Liver (tissue), 9 donors: Measurements from ENCODE around the gene SLC17A7. TPM values are rescaled to one million over a fixed set of nuclear protein-coding genes. Genes with fewer than 3 reads are reported as not detected.

Source experiments
- DNase-seq: peaks from one replicate; pipeline ENCODE4 v3.0.0-alpha.2; 2017; ENCODE audit warnings: low spot score
- H3K27ac ChIP-seq, 2 donors: one replicate each; pipeline ENCODE4 v1.7.0; 2013; ENCODE audit warnings: inconsistent platforms in 2 of 2, low read length in 2 of 2, control low read depth in 1 of 2, low read depth in 1 of 2, mild to moderate bottlenecking in 1 of 2
- H3K27me3 ChIP-seq, 4 donors: one replicate each; pipeline versions ENCODE4 v1.6.1 to v1.7.0; 2013; ENCODE audit warnings: low read length in 3 of 4, inconsistent platforms in 1 of 4, mild to moderate bottlenecking in 1 of 4, moderate library complexity in 1 of 4; ENCODE audit not compliant: control insufficient read depth in 4 of 4, insufficient read depth in 4 of 4
- H3K36me3 ChIP-seq, 4 donors: one replicate each; pipeline versions ENCODE4 v1.6.1 to v1.7.0; 2013; ENCODE audit warnings: low read length in 3 of 4, mild to moderate bottlenecking in 3 of 4, low read depth in 1 of 4, moderate library complexity in 1 of 4; ENCODE audit not compliant: control insufficient read depth in 4 of 4, insufficient read depth in 3 of 4
- H3K4me1 ChIP-seq, 4 donors: one replicate each; pipeline versions ENCODE4 v1.6.1 to v1.7.0; 2013; ENCODE audit warnings: low read length in 3 of 4, mild to moderate bottlenecking in 3 of 4, moderate library complexity in 1 of 4; ENCODE audit not compliant: control insufficient read depth in 4 of 4, insufficient read depth in 4 of 4
- H3K4me3 ChIP-seq, 3 donors: one replicate each; pipeline versions ENCODE4 v1.6.1 to v1.7.0; 2013; ENCODE audit warnings: low read length in 3 of 3, control low read depth in 1 of 3, low read depth in 1 of 3, mild to moderate bottlenecking in 1 of 3
- H3K9ac ChIP-seq, 2 donors: one replicate each; pipeline ENCODE4 v1.7.0; 2013; ENCODE audit warnings: low read length in 2 of 2, mild to moderate bottlenecking in 2 of 2, moderate library complexity in 2 of 2, control low read depth in 1 of 2, low read depth in 1 of 2
- H3K9me3 ChIP-seq, 4 donors: one replicate each; pipeline versions ENCODE4 v1.6.1 to v1.7.0; 2013; ENCODE audit warnings: low read length in 3 of 4; ENCODE audit not compliant: control insufficient read depth in 4 of 4
- EGR1 ChIP-seq, 2 donors: IDR thresholded peaks; 2 replicates each; pipeline ENCODE4 v1.6.1; 2016 to 2018; ENCODE audit warnings: antibody characterized with exemption in 2 of 2, low read depth in 2 of 2
- FOXA2 ChIP-seq: IDR thresholded peaks from 2 replicates; pipeline ENCODE4 v1.6.1; 2016; ENCODE audit warnings: antibody characterized with exemption
- HNF4A ChIP-seq, 2 donors: conservative IDR thresholded peaks; 2 replicates each; pipeline ENCODE4 v1.6.1; 2016; ENCODE audit warnings: antibody characterized with exemption in 2 of 2, mild to moderate bottlenecking in 2 of 2
- HNF4G ChIP-seq: IDR thresholded peaks from 2 replicates; pipeline ENCODE4 v1.6.1; 2016; ENCODE audit warnings: antibody characterized with exemption
- RAD21 ChIP-seq, 2 donors: IDR thresholded peaks; 2 replicates each; pipeline ENCODE4 v1.6.1; 2016; ENCODE audit warnings: antibody characterized with exemption in 2 of 2, mild to moderate bottlenecking in 2 of 2
- RXRA ChIP-seq, 2 donors: IDR thresholded peaks; 2 replicates each; pipeline ENCODE4 v1.6.1; 2017 to 2018; ENCODE audit warnings: antibody characterized with exemption in 2 of 2, mild to moderate bottlenecking in 1 of 2
- SP1 ChIP-seq: IDR thresholded peaks from 2 replicates; pipeline ENCODE4 v1.6.1; 2018; ENCODE audit warnings: antibody characterized with exemption, mild to moderate bottlenecking
- YY1 ChIP-seq: IDR thresholded peaks from 2 replicates; pipeline ENCODE4 v1.6.1; 2016; ENCODE audit warnings: antibody characterized with exemption, mild to moderate bottlenecking
- WGBS: extraction: QIAGEN DNeasy Blood & Tissue Kit; methylation state at CpG from one replicate; pipeline ENCODE4 v1.1.7; 2013; 5-methylcytosine and 5-hydroxymethylcytosine counted together
- polyA plus RNA-seq, 2 donors: library from polyadenylated mRNA; stranded (reverse) in 1 of 2; unstranded in 1 of 2; fragments of 200-250 nt in 1 of 2; fragments of >200 nt in 1 of 2; fragmentation: Nextera tagmentation in 1 of 2; extraction: Ambion mirVana in 1 of 2; gene quantifications; one replicate each; pipeline versions ENCODE4 v1.2.1 to v1.2.3, GENCODE V29; 2013 to 2015
- total RNA-seq, 2 donors: library from RNA; depleted of rRNA; stranded (reverse); fragments of >200 nt; gene quantifications; one replicate each; pipeline ENCODE4 v1.2.3, GENCODE V29; 2014
- TF ChIP-seq, protein P1 (sequence below): fragments of 150-350 bp; IDR thresholded peaks from 2 replicates; pipeline ENCODE4 v1.5.1; 2017; ENCODE audit warnings: improper control_type of control experiment, low read depth, low read length; ENCODE audit not compliant: missing input control
- TF ChIP-seq, protein P2 (sequence below): IDR thresholded peaks from 2 replicates; pipeline ENCODE4 v1.6.1; 2016; ENCODE audit warnings: antibody characterized with exemption
- TF ChIP-seq, protein P3 (sequence below): IDR thresholded peaks from 2 replicates; pipeline ENCODE4 v1.6.1; 2016; ENCODE audit warnings: antibody characterized with exemption
- TF ChIP-seq, protein P4 (sequence below): IDR thresholded peaks from 2 replicates; pipeline ENCODE4 v1.6.1; 2016; ENCODE audit warnings: antibody characterized with exemption, mild to moderate bottlenecking
- donor health status: healthy.
- donor health status: healthy.
- donor health status: healthy.
- donor health status: healthy.
- donor health status: healthy.

Gene SLC17A7
- total and polyA plus RNA-seq, 4 donors = 0.06 to 0.08 TPM; not detected in 2

DNA sequence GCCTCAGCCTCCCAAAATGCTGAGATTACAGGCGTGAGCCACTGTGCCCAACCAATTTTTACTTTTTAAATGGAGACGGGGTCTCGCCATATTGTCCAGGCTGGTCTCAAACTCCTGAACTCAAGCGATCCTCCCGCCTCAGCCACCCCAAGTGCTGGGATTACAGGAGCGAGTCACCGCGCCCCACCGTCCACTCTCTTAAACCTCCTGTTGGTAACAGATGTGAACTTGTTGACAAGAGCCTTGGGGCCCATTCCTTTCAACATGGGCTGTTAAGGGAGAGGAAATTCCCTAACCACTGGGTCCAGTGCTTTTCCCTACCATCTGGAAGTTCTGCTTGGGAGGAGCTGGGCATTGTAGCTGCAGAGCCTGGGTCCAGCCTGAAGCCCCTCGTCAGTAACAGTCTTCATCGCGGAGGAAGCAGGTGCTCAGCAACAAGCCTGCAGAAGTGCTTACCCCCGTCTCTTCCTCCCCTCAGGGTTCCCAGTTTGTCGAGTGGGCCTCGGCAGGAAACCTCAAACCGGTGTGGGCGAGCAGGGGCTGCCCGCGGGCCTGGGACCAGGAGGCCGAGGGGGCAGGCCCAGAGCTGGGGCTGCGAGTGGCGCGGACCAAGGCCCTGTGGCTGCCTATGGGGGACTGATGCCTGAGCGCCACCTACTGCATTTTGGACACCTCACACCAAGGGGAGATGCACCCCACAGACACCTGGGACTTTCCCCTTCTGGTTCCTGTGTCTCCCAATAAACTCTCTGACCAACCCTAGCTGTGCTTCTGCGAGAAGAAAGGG, 28.7 kb upstream of the SLC17A7 start:
- Histone ChIP-seq H3K36me3 (peaks cover 0 to 8% (median under 1%) of the 10 kb centered on the region in 4 donors), H3K27ac (peak overlapping the region in 1 of 2 donors; percentile 7)

DNA sequence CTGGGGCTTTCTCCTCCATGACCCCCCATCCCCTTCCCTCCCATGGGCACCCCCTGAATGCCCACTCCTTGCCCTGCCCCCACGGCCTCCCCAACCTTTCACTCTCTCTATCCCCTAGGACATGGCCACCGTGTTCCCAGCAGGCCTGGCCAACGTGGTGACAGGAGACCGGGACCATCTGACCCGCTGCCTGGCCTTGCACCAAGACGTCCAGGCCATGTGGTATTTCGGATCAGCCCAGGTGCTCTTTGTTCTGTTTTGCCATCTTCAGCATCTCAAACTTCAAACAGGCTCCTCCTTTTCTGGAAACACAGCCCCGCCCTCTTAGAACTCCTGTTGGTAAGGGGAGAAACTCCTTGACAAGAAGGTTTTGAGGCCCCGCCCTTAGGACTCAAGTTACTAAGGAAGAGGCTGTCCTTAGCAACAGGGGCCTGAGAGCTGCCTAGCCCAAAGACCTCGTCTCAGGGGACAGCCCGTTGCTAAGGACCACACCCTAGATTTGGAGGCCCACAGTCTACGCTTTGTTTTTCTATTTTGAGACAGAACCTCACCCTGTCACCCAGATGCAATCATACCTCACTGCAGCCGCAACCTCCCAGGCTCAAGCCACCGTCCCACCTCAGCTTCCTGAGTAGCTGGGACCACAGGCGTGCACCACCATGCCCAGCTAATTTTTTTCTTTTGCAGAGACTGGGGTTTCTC, 27.6 kb upstream of the SLC17A7 start:
- H3K4me1 ChIP-seq = peaks cover 0 to 5% (median 4%) of the 10 kb centered on the region in 4 donors
- no peak for DNase-seq
- 79% methylated on average over 15 of the region's 15 CpGs for WGBS

More for the DNA sequence above, 28.7 kb upstream of the SLC17A7 start:
- H3K4me3 ChIP-seq = no peak overlapping the region
- peaks cover 0 to 11% (median 6%) of the 10 kb centered on the region in 4 donors for H3K4me1 ChIP-seq
- WGBS = 83% methylated on average over 25 of the region's 25 CpGs
- no peak overlapping the region for H3K9ac ChIP-seq
- DNase-seq = no peak
- TF ChIP-seq, protein P1, sequence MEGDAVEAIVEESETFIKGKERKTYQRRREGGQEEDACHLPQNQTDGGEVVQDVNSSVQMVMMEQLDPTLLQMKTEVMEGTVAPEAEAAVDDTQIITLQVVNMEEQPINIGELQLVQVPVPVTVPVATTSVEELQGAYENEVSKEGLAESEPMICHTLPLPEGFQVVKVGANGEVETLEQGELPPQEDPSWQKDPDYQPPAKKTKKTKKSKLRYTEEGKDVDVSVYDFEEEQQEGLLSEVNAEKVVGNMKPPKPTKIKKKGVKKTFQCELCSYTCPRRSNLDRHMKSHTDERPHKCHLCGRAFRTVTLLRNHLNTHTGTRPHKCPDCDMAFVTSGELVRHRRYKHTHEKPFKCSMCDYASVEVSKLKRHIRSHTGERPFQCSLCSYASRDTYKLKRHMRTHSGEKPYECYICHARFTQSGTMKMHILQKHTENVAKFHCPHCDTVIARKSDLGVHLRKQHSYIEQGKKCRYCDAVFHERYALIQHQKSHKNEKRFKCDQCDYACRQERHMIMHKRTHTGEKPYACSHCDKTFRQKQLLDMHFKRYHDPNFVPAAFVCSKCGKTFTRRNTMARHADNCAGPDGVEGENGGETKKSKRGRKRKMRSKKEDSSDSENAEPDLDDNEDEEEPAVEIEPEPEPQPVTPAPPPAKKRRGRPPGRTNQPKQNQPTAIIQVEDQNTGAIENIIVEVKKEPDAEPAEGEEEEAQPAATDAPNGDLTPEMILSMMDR = peak; percentile 14
- TF ChIP-seq RAD21 (IDR thresholded peaks at IDR 0.05) = peak in 1 of 2 donors; percentile 50
- TF ChIP-seq HNF4A (conservative IDR thresholded peaks at IDR 0.05) = no peak
- no peaks in the 10 kb centered on the region for H3K9me3 ChIP-seq
- no peaks in the 10 kb centered on the region for H3K27me3 ChIP-seq

More for the DNA sequence above, 27.6 kb upstream of the SLC17A7 start:
- peaks cover 0 to 17% (median 3%) of the 10 kb centered on the region in 4 donors for H3K36me3 ChIP-seq
- peak overlapping the region in 1 of 2 donors; percentile 60 for H3K27ac ChIP-seq
- H3K4me3 ChIP-seq = no peak overlapping the region
- H3K27me3 ChIP-seq = no peaks in the 10 kb centered on the region
- no peak overlapping the region for H3K9ac ChIP-seq
- H3K9me3 ChIP-seq = no peaks in the 10 kb centered on the region
- TF ChIP-seq RXRA (IDR thresholded peaks at IDR 0.05) (no peak), HNF4G (no peak), EGR1 (IDR thresholded peaks at IDR 0.05; ENCODE audit: low read depth in 2 of 2) (no peak), SP1 (no peak), HNF4A (conservative IDR thresholded peaks at IDR 0.05) (no peak), FOXA2 (no peak), YY1 (no peak)
- TF ChIP-seq, protein P2, sequence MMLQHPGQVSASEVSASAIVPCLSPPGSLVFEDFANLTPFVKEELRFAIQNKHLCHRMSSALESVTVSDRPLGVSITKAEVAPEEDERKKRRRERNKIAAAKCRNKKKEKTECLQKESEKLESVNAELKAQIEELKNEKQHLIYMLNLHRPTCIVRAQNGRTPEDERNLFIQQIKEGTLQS = no peak
- TF ChIP-seq, protein P1 = no peak
- TF ChIP-seq, protein P3, sequence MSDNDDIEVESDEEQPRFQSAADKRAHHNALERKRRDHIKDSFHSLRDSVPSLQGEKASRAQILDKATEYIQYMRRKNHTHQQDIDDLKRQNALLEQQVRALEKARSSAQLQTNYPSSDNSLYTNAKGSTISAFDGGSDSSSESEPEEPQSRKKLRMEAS = no peak
- TF ChIP-seq, protein P4, sequence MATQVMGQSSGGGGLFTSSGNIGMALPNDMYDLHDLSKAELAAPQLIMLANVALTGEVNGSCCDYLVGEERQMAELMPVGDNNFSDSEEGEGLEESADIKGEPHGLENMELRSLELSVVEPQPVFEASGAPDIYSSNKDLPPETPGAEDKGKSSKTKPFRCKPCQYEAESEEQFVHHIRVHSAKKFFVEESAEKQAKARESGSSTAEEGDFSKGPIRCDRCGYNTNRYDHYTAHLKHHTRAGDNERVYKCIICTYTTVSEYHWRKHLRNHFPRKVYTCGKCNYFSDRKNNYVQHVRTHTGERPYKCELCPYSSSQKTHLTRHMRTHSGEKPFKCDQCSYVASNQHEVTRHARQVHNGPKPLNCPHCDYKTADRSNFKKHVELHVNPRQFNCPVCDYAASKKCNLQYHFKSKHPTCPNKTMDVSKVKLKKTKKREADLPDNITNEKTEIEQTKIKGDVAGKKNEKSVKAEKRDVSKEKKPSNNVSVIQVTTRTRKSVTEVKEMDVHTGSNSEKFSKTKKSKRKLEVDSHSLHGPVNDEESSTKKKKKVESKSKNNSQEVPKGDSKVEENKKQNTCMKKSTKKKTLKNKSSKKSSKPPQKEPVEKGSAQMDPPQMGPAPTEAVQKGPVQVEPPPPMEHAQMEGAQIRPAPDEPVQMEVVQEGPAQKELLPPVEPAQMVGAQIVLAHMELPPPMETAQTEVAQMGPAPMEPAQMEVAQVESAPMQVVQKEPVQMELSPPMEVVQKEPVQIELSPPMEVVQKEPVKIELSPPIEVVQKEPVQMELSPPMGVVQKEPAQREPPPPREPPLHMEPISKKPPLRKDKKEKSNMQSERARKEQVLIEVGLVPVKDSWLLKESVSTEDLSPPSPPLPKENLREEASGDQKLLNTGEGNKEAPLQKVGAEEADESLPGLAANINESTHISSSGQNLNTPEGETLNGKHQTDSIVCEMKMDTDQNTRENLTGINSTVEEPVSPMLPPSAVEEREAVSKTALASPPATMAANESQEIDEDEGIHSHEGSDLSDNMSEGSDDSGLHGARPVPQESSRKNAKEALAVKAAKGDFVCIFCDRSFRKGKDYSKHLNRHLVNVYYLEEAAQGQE = no peak
